GM12875 (cell line): ENCODE data around the gene JAML.

Source experiments
- H3K4me3 ChIP-seq: one replicate; pipeline ENCODE4 v1.5.1; 2011; ENCODE audit warnings: low read depth, low read length, control low read depth
- CTCF ChIP-seq: IDR thresholded peaks from 2 replicates; pipeline ENCODE4 v1.5.1; 2011; ENCODE audit warnings: low read depth, mild to moderate bottlenecking, control low read depth, inconsistent platforms, low read length, moderate library complexity, borderline replicate concordance; ENCODE audit not compliant: insufficient read depth

The JAML gene

GRCh38 chr11:118247041-118247440 lies 22.2 kb upstream of the JAML start:
- no peak overlapping the region for H3K4me3 ChIP-seq
- TF ChIP-seq CTCF, result no peak

- no peak overlapping the region for H3K4me3 ChIP-seq
- TF ChIP-seq CTCF, result no peak
Observed at GRCh38 chr11:118245936-118246562, 21.2 kb upstream of the JAML start.

- H3K4me3 ChIP-seq, result no peak overlapping the region
- no peak for TF ChIP-seq CTCF
Observed at GRCh38 chr11:118243993-118244762, 19.4 kb upstream of the JAML start.

GRCh38 chr11:118243161-118243560 lies 18.4 kb upstream of the JAML start:
- TF ChIP-seq CTCF, result no peak
- H3K4me3 ChIP-seq, result no peak overlapping the region

GRCh38 chr11:118241764-118242098 lies 16.9 kb upstream of the JAML start:
- no peak overlapping the region for H3K4me3 ChIP-seq
- no peak for TF ChIP-seq CTCF

DNA sequence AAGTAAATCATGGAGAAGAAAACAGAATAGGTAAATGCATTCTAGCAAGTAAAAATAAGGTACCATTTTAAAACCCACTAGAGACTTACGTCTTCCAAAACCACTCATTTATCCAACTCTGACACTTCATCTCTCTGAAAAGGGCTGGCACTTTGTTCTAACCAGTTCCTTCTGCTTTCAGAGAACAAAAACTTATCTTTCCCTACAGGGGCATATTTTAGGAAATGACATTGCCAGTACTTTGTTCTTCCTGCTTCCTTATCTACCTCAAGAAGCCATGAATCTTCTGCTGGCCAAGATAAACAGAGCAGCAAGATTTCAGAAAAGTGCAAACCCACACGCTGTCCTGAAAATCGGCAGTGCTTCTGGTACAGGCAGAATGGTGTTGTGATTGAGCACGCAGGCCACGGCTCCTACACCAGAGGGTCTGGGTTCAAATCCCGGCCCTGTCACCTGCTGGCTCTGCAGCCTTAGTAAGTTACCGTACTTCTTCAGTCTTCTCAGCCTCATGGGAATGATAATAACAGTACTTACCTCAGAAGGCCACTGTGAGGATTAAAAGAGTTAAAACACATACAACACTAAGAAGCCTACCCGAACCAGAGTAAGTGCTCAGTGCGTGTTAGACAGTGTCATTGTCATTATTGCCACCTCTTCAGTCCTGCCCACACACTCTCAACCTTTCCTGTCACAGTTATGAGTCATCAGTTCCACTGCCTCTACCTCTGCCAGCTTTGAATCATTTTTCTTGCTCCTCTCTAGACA lies 16.4 kb upstream of the JAML start:
- no peak for TF ChIP-seq CTCF
- H3K4me3 ChIP-seq, result no peak overlapping the region
